NB4 (cell line): ENCODE measurements around the gene DOCK9.

ENCODE experiments used
- DNase-seq: peaks from one replicate; pipeline ENCODE4 v3.0.0; 2010; ENCODE audit warnings: low read depth
- H3K4me3 ChIP-seq: one replicate; pipeline ENCODE4 v1.5.1; 2011; ENCODE audit warnings: mild to moderate bottlenecking, low read depth, low read length, moderate library complexity
- MAX ChIP-seq: IDR thresholded peaks from 2 replicates; pipeline ENCODE4 v1.6.1; 2011; ENCODE audit warnings: low read depth, low read length
- MYC ChIP-seq: IDR thresholded peaks from 2 replicates; pipeline ENCODE4 v1.6.1; 2011; ENCODE audit warnings: low read depth, low read length
- POLR2A ChIP-seq: IDR thresholded peaks from 2 replicates; pipeline ENCODE4 v1.6.1; 2011; ENCODE audit warnings: mild to moderate bottlenecking; ENCODE audit not compliant: insufficient read length; ENCODE audit errors: extremely low read depth
- TF ChIP-seq, protein P1 (sequence below): IDR thresholded peaks from one replicate; pipeline ENCODE4 v1.5.1; 2012; ENCODE audit warnings: low read depth, low read length

The DOCK9 gene

DNA sequence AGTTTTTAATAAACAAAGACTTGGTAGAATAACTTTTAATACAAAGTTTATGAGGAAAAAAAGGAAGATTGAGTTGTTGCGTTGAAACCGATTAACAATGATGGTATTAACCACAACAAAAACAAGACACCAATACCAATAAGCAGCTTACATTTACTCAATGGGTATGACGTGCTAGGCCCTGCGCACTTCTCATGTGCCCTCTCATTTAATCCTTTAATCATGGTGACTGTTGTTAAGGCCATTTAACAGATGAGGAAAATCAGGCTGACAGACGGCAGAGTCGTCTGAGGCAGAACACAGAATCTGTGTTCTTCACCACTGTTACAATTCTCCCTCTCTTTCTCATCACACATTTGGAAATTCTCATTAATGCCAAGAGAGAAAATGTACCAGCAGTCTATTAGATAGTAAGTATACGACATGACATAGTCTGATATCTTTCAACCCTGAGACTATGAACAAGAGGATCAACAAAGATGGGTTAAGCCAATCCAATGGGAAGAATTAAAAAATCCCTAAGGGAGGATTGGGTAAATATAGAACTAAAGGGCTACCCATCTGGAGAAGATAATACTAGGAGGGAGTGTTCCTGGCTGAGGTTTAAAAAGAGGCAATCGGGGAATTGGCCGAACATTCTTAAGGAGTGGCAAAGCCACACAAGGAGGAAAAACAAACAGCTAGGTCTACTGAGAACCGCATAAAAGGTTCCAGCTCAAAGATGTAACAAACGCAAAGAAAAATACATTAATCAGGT lies 54.0 kb downstream of the DOCK9 start:
- no peak for DNase-seq
- H3K4me3 ChIP-seq, result no peak overlapping the region
- TF ChIP-seq MYC (no peak), MAX (no peak), POLR2A (no peak)
- TF ChIP-seq, protein P1, sequence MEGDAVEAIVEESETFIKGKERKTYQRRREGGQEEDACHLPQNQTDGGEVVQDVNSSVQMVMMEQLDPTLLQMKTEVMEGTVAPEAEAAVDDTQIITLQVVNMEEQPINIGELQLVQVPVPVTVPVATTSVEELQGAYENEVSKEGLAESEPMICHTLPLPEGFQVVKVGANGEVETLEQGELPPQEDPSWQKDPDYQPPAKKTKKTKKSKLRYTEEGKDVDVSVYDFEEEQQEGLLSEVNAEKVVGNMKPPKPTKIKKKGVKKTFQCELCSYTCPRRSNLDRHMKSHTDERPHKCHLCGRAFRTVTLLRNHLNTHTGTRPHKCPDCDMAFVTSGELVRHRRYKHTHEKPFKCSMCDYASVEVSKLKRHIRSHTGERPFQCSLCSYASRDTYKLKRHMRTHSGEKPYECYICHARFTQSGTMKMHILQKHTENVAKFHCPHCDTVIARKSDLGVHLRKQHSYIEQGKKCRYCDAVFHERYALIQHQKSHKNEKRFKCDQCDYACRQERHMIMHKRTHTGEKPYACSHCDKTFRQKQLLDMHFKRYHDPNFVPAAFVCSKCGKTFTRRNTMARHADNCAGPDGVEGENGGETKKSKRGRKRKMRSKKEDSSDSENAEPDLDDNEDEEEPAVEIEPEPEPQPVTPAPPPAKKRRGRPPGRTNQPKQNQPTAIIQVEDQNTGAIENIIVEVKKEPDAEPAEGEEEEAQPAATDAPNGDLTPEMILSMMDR, result no peak

GRCh38 chr13:98922306-98922705 lies 55.6 kb downstream of the DOCK9 start:
- DNase-seq, result no peak
- no peak for TF ChIP-seq MAX
- TF ChIP-seq MYC, result no peak
- no peak for TF ChIP-seq POLR2A
- TF ChIP-seq, protein P1, result no peak
- no peak overlapping the region for H3K4me3 ChIP-seq

- DNase-seq, result no peak
Observed at GRCh38 chr13:98921786-98922185, 56.1 kb downstream of the DOCK9 start.

DNA sequence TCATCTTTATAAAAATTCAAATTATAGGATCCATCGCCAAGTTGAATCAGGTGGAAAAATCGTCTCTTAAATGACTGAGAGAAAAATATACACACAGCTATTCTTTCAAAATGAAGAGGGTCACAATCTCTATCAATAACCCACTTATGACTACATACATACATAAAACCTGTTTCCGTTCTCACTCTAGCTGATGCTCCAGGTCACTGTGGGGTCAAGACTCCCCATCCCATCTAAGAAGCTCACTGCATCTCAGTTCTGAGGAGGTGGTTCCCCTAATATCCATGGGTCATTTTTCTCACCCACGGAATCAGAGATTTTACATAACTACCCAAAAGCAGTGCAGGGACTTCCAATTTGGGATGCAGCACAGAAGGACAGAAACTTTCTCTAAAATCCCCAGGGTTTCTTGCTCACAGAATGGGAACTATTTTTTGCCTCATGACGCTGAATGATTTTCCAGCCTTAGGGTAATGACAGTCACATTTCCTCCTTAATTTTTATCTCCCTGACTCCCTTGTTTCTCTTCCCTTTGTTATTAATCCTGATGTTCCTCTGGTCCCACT lies 56.8 kb downstream of the DOCK9 start:
- TF ChIP-seq, protein P1, result no peak
- no peak for TF ChIP-seq POLR2A
- TF ChIP-seq MYC, result no peak
- no peak for TF ChIP-seq MAX
- DNase-seq, result no peak
- no peak overlapping the region for H3K4me3 ChIP-seq

More at GRCh38 chr13:98921786-98922185, 56.1 kb downstream of the DOCK9 start:
- no peak for TF ChIP-seq POLR2A
- TF ChIP-seq MYC, result no peak
- TF ChIP-seq, protein P1, result no peak
- TF ChIP-seq MAX, result no peak
- H3K4me3 ChIP-seq, result no peak overlapping the region

GRCh38 chr13:98919566-98919965 lies 58.3 kb downstream of the DOCK9 start:
- no peak overlapping the region for H3K4me3 ChIP-seq
- no peak for DNase-seq
- TF ChIP-seq MYC (no peak), MAX (no peak), POLR2A (no peak)
- TF ChIP-seq, protein P1, result no peak
